ENCODE measurements around the gene HDAC11. TPM values are rescaled to one million over a fixed set of nuclear protein-coding genes. Genes with fewer than 3 reads are reported as not detected.
A peak's percentile ranks its signal among the peaks of the same experiment; 100 is the strongest.

Gene HDAC11
- total RNA-seq, 3 donors from 2014 or later = 14.2 to 21.7 (median 14.4) TPM

DNA sequence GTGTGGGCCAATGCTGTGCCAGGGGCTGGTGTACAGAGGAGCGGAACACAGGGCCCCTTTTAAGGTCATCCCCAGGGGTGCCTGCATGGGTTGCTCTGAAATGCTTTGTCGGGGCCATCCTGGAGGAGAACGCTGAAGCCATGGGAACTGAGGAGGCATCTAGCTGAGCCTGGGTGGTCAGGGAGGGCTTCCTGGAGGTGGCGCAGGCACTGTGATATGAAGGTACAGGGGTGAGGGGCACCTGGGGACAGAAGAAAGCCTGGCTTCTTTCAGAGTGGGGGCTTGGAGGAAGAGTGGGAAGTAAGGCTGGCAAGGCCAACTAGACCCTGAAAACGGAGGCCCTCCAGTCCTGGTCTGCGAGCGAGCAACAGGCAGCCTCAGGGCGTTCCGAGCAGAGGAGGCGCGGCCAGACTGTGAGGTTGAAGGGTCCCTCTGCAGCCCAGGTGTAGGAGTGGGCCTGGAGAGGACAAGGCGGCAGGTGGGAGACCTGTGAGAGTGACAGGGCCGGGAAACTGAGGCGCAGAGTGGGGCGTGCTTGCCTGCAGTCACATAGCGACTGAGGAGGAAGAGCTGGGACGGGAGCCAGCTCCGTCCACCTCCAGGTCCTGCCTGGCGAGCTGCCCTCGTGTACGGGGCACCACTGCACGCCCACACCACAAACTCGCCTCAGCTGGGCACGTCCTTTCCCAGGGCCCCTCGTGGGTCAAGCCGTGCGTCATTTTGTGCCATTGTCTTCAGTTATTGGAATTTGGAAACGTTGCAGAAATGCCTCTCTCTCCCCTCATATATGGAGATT is 72.9 kb downstream of the HDAC11 start:
- Histone ChIP-seq H3K27me3 (no peaks in the 10 kb centered on the region), H3K4me1 (peaks cover 0 to 3% of the 10 kb centered on the region in 2 donors)
- TF ChIP-seq POLR2A (IDR thresholded peaks at IDR 0.05) (no peak), CTCF (IDR thresholded peaks at IDR 0.05) (no peak), POLR2AphosphoS5 (IDR thresholded peaks at IDR 0.05) (peak in 1 of 3 donors; percentile 25)

GRCh38 chr3:13553686-13554085 is 73.6 kb downstream of the HDAC11 start:
- intact Hi-C loops (cut with DNase I; ENCODE audit: low total_unique reads) = no loop called here
- no peak for TF ChIP-seq POLR2AphosphoS5 (IDR thresholded peaks at IDR 0.05)
- no peak for TF ChIP-seq CTCF (IDR thresholded peaks at IDR 0.05)
- TF ChIP-seq POLR2A (IDR thresholded peaks at IDR 0.05) = no peak
- H3K4me3 ChIP-seq = peak overlapping the region in 1 of 3 donors; percentile 49
- peak overlapping the region in 1 of 2 donors; percentile 74 for H3K27ac ChIP-seq
- peaks cover 0 to under 1% of the 10 kb centered on the region in 2 donors for H3K4me1 ChIP-seq
- no peak for DNase-seq (ENCODE audit: low spot score in 2 of 2)
- no peaks in the 10 kb centered on the region for H3K36me3 ChIP-seq
- no peaks in the 10 kb centered on the region for H3K27me3 ChIP-seq
- no peaks in the 10 kb centered on the region for H3K9me3 ChIP-seq

More for the DNA sequence above, 72.9 kb downstream of the HDAC11 start:
- H3K27ac ChIP-seq = peak overlapping the region in 1 of 2 donors; percentile 74
- DNase-seq (ENCODE audit: low spot score in 2 of 2) = no peak
- no peaks in the 10 kb centered on the region for H3K9me3 ChIP-seq
- peak overlapping the region in 2 of 3 donors; percentile 20 to 49 for H3K4me3 ChIP-seq
- intact Hi-C loops (cut with DNase I; ENCODE audit: low total_unique reads) = no loop called here
- no peaks in the 10 kb centered on the region for H3K36me3 ChIP-seq

- H3K9me3 ChIP-seq = no peaks in the 10 kb centered on the region
- no peaks in the 10 kb centered on the region for H3K4me1 ChIP-seq
- no peak for DNase-seq (ENCODE audit: low spot score in 2 of 2)
- no peak for TF ChIP-seq POLR2AphosphoS5 (IDR thresholded peaks at IDR 0.05)
- no peak for TF ChIP-seq POLR2A (IDR thresholded peaks at IDR 0.05)
- TF ChIP-seq CTCF (IDR thresholded peaks at IDR 0.05) = no peak
- intact Hi-C loops (cut with DNase I; ENCODE audit: low total_unique reads) = no loop called here
- no peak overlapping the region for H3K4me3 ChIP-seq
- H3K36me3 ChIP-seq = no peaks in the 10 kb centered on the region
- H3K27me3 ChIP-seq = no peaks in the 10 kb centered on the region
- H3K27ac ChIP-seq = peak overlapping the region in 1 of 2 donors; percentile 61
These were observed 75.6 kb downstream of the HDAC11 start for GRCh38 chr3:13555753-13556152.

Other genes with a start within 250 kb of the HDAC11 start
- 10 to 100 TPM in 2 of 3 donors, 1 to 10 TPM in 1; 2.2 to 15.2 (median 14.7) TPM for gene NUP210, start 60.0 kb upstream of the HDAC11 start, total RNA-seq
- 100 to 1,000 TPM in 1 of 3 donors, 10 to 100 TPM in 2; 43.5 to 663 (median 81.3) TPM for gene FBLN2, start 68.8 kb downstream of the HDAC11 start, total RNA-seq